Mesothelial cell of epicardium (in vitro differentiated cells): ENCODE results near the gene ZNF148. TPM values are rescaled to one million over a fixed set of nuclear protein-coding genes. Genes with fewer than 3 reads are reported as not detected.

Source experiments
- DNase-seq, 2 experiments: peaks; one replicate each; pipeline ENCODE4 v3.0.0; 2021; ENCODE audit warnings: low spot score in 2 of 2; ENCODE audit not compliant: unreplicated experiment in 2 of 2
- H3K27ac Mint-ChIP-seq: 2 replicates; pipeline ENCODE4 v1.8.0; 2021; ENCODE audit warnings: mixed read lengths
- H3K27me3 Mint-ChIP-seq: 2 replicates; pipeline ENCODE4 v1.8.0; 2021; ENCODE audit warnings: low read depth, mixed read lengths
- H3K36me3 Mint-ChIP-seq: 2 replicates; pipeline ENCODE4 v1.8.0; 2021; ENCODE audit warnings: mixed read lengths
- H3K4me1 Mint-ChIP-seq: 2 replicates; pipeline ENCODE4 v1.8.0; 2021; ENCODE audit warnings: mixed read lengths
- H3K4me3 Mint-ChIP-seq: 2 replicates; pipeline ENCODE4 v1.8.0; 2021; ENCODE audit warnings: mild to moderate bottlenecking, moderate library complexity, mixed read lengths
- H3K9me3 Mint-ChIP-seq: 2 replicates; pipeline ENCODE4 v1.8.0; 2021; ENCODE audit warnings: mixed read lengths
- CTCF ChIP-seq: fragments of 200-600 bp; sonication (generic); IDR thresholded peaks from one replicate; pipeline ENCODE4 v1.5.0; 2021; ENCODE audit warnings: antibody characterized with exemption; ENCODE audit not compliant: unreplicated experiment
- total RNA-seq: library from RNA; stranded (reverse); gene quantifications from 3 replicates; pipeline ENCODE4 v1.2.1, GENCODE V29; 2021

Gene ZNF148
- total RNA-seq, 1 donor from 2014 or later, result 52.1 TPM

GRCh38 chr3:125190786-125191185 lies 184.3 kb downstream of the ZNF148 start:
- Mint-ChIP-seq H3K4me1 (peaks cover 13% of the 10 kb centered on the region), H3K27me3 (no peaks in the 10 kb centered on the region)

DNA sequence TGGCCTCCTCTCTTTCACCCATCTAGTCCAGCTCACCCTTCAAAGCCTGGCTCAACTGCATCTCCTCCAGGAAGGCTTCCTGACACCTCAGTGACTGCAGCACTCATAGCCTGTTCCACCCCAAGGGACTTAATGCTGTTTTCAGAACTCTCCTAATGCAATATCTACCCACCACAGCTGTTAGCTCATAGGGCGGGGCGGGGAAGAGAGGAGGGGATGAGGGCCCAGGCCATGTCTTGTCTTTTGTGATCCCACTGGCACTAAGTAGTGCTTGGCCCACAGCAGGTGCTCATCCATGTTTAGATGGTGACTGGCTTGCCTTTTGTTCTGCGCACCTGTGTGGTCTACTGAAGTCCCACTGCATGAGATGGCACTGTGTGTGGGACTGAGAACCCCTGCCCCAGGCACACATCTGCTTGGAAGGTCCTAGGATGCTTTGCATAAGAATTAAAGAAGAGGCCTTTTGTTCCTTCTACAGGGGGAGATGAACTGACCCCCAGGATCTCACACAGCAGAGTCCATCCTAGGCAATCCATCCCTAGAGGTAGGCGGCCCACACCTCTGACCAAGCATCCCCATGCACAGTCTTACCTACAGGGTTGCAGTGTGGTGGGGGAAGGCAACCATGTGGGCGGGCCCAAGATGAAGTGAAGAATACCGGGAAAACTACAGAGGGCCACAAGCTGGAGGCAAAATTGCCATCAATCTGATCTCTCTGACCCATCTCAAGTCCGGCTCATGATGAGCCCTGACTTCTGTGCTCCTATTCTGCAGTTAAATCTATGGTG lies 185.6 kb downstream of the ZNF148 start:
- no peak overlapping the region for H3K27ac Mint-ChIP-seq
- no peak for TF ChIP-seq CTCF
- H3K4me1 Mint-ChIP-seq, result peaks cover 13% of the 10 kb centered on the region
- no peaks in the 10 kb centered on the region for H3K27me3 Mint-ChIP-seq
- DNase-seq, result no peak
- no peak overlapping the region for H3K4me3 Mint-ChIP-seq
- no peaks in the 10 kb centered on the region for H3K9me3 Mint-ChIP-seq
- peaks cover 8% of the 10 kb centered on the region for H3K36me3 Mint-ChIP-seq

More at GRCh38 chr3:125190786-125191185, 184.3 kb downstream of the ZNF148 start:
- no peak for TF ChIP-seq CTCF
- Mint-ChIP-seq H3K4me3 (no peak overlapping the region), H3K27ac (no peak overlapping the region), H3K9me3 (no peaks in the 10 kb centered on the region), H3K36me3 (peaks cover 7% of the 10 kb centered on the region)
- DNase-seq, result no peak

GRCh38 chr3:125188955-125189354 lies 186.2 kb downstream of the ZNF148 start:
- no peaks in the 10 kb centered on the region for H3K27me3 Mint-ChIP-seq
- H3K27ac Mint-ChIP-seq, result no peak overlapping the region
- no peaks in the 10 kb centered on the region for H3K9me3 Mint-ChIP-seq
- no peak for DNase-seq
- H3K4me3 Mint-ChIP-seq, result no peak overlapping the region
- H3K36me3 Mint-ChIP-seq, result peaks cover 8% of the 10 kb centered on the region
- TF ChIP-seq CTCF, result no peak
- H3K4me1 Mint-ChIP-seq, result peaks cover 9% of the 10 kb centered on the region

- peaks cover 8% of the 10 kb centered on the region for H3K36me3 Mint-ChIP-seq
Measured at GRCh38 chr3:125187599-125187910, 187.6 kb downstream of the ZNF148 start.

DNA sequence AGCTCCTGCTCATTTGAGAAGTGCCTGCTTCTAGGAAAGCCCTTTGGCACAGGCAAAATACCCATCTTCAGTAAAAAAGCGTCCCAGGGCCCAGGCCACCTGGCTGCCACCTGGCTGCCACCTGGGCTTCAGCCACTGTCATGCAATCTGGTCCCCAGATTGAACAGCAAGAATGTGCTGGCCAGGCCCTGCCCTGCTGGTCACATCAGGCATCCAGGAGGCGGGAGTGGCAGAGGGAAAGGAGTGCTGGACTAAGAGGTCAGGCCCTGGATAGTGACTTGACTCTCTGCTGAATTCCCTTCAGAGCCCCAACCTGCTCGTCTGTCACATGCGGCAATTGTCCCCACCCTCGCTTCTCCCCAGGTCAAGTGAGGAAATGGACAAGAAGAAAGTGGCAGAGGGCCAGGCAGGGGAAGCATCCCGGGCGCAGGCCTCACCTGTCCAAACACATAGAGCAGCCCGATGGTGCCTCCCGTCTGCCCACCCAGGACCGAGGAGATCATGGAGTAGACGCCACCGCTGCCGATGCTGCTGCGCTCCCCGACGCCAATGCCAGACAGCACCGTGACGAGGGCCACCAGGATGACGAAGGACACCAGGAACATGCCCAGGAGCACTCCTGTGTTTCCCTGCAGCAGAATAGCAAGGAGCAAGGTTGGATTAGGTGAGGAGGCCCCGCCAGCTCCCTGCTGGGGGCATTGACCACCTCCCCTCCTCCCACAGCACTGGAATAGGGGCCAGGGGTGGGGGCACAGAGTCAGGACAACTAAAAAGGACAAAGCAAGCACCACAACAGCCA lies 188.1 kb downstream of the ZNF148 start:
- Mint-ChIP-seq H3K27me3 (no peaks in the 10 kb centered on the region), H3K27ac (peak overlapping the region; percentile 26), H3K9me3 (no peaks in the 10 kb centered on the region), H3K4me3 (no peak overlapping the region), H3K36me3 (peaks cover 8% of the 10 kb centered on the region), H3K4me1 (peaks cover 6% of the 10 kb centered on the region)
- no peak for TF ChIP-seq CTCF
- DNase-seq, result no peak

More at GRCh38 chr3:125187599-125187910, 187.6 kb downstream of the ZNF148 start:
- Mint-ChIP-seq H3K27ac (no peak overlapping the region), H3K4me3 (no peak overlapping the region), H3K27me3 (no peaks in the 10 kb centered on the region), H3K4me1 (peaks cover 9% of the 10 kb centered on the region), H3K9me3 (no peaks in the 10 kb centered on the region)
- no peak for DNase-seq
- TF ChIP-seq CTCF, result no peak
